NB4 (cell line): ENCODE results near the gene RBM4.

ENCODE experiments used
- CTCF ChIP-seq: IDR thresholded peaks from one replicate; pipeline ENCODE4 v1.5.1; 2012; ENCODE audit warnings: low read depth, low read length
- MAX ChIP-seq: IDR thresholded peaks from 2 replicates; pipeline ENCODE4 v1.6.1; 2011; ENCODE audit warnings: low read depth, low read length
- POLR2A ChIP-seq: IDR thresholded peaks from 2 replicates; pipeline ENCODE4 v1.6.1; 2011; ENCODE audit warnings: mild to moderate bottlenecking; ENCODE audit not compliant: insufficient read length; ENCODE audit errors: extremely low read depth

GRCh38 chr11:66684635-66685034 is 46.1 kb downstream of the RBM4 start:
- TF ChIP-seq CTCF (no peak), POLR2A (no peak), MAX (no peak)
